Measurements from ENCODE around the gene PTGIS. TPM values are rescaled to one million over a fixed set of nuclear protein-coding genes. Genes with fewer than 3 reads are reported as not detected.
A peak's percentile ranks its signal among the peaks of the same experiment; 100 is the strongest.

Gene PTGIS
- total RNA-seq, 1 donor from 2014 or later: 2.0 TPM

- no peak for DNase-seq
Observed at GRCh38 chr20:49560186-49560585, 7.8 kb downstream of the PTGIS start.

DNA sequence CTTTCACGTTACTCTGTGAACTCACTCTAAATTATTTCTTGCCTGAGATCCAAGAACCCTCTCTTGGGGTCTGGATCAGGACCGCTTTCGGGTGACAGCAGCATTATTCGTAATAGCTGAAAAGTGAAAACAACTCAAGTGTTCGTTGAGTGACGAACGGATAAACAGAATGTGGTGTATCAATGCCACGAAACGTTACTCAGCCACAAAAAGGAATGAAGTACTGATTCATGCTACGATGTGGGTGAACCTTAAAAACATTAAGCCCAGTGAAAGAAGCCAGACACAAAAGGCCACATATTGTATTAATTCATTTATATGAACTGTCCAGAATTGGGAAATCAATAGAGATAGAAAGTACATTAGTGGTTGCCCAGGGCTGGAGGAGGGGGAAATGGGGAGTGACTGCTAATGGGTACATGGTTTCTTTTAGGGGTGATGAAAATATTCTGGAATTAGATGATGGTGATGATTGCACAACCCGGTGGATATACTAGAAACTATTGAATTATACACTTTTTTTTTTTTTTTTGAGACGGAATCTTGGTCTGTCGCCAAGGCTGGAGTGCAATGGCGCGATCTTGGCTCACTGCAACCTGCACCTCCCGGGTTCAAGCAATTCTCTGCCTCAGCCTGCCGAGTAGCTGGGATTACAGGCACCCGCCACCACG lies 8.4 kb downstream of the PTGIS start:
- DNase-seq: no peak

DNA sequence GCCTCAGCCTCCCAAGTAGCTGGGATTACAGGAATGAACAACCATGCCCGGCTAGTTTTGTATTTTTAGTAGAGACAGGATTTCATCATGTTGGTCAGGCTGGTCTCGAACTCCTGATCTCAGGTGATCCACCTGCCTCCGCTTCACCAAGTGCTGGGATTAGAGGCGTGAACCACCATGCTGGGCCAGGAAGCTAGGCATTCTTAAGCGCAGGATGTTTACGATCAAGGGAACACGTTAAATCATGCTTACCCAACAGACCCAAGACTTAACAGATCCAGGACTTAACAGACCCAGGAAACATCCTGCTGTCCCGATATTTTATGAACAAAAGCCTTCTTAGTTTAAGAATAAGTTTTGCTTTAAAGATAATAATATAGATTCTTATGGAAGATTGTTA lies 9.1 kb downstream of the PTGIS start:
- no peak for DNase-seq

DNA sequence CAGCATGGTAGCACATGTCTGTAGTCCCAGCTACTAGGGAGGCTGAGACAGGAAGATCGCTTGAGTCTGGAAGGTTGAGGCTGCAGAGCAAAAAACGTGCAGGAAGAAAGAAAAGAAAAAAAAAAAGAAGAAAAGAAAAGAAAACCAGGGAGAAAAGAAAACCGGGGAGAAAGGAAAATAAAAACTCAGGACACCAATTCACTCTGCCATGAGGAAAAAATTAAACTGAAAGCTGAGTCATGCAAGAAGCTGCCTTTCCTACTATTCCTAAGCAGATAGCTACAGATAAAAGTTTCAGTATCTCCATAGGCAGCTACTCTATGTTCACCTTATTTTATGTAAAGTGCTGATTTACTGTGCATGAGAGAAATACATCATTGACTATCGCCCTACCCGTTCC lies 10.5 kb downstream of the PTGIS start:
- DNase-seq: no peak

DNA sequence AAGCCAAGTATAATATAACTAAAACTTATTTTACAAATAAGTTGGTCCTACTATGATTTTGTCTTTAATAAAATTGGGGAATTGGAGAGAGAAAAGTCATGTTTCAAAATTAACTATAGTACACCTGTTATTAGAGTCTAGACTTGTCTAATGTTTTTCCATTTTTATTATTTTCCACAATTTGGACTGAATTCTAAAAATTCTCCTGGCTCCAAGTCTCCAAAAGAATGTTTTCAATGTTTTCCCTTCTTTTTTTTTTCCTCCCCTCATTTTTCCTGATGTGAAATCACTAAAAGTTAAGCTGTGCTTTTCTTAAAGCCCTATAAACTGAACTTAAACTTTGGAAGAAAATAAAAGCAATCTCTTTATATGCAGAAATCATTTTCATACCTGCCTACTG lies 11.3 kb downstream of the PTGIS start:
- no peak for DNase-seq

DNA sequence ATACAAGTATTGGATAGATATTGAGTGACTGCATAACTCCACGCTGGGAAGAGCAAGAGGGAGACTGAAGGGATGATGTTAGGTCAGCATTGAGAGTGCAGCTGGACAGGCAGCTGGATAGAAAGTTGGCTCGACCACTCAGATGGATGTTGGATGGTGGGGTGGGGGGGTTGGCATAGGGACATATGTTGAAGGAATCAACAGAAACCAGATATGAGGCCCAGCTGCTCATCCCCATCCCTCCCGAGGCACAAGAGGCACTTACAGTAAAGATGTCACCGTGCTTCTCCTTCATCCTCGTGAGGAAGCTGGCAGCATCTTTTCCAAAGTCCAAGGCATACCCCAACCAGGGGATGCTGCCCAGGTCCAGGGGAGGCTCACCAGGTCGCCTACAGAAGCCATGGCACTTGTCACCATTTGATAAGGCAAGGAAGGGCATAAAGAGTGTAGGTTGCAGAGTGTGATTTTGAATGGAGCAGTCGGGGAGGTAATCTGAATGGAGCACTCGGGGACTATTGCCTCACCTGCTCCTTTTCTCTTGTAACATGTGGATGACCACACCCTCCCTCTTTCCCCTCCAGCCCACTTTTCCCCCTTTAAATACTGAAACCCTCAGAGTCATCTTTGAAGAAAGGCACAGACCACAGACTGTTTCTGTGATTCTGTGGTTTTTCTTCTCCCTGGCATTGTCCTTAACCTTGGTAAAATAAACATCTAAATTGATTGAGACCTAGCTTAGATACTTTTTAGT lies 18.0 kb downstream of the PTGIS start:
- DNase-seq: no peak

GRCh38 chr20:49548371-49548947 lies 19.5 kb downstream of the PTGIS start:
- DNase-seq: no peak

- no peak for DNase-seq
Observed at GRCh38 chr20:49545572-49545971, 22.4 kb downstream of the PTGIS start.

DNA sequence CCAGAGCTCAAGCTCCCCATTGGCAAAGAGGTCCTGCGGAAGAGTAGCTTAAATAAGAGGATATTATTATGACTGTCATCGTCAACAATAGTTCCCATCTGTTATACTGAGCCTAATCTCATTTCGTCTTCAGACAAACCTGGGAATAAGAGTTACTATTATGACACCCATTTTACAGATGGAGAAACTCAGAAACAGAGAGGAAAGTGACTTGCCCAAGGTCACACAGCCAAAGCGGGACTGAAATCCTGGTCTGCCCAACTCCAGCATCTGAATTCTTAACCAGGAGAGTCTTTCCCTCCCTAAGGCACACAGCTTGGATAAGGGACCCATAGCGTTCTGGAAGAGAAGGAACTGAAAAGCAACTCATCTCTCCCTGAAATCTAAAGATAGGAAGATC lies 23.4 kb downstream of the PTGIS start:
- DNase-seq: no peak

- no peak for DNase-seq
Observed at GRCh38 chr20:49543858-49544437, 24.0 kb downstream of the PTGIS start.

- DNase-seq: no peak
Observed at GRCh38 chr20:49543071-49543857, 24.7 kb downstream of the PTGIS start.

GRCh38 chr20:49542514-49542991 lies 25.4 kb downstream of the PTGIS start:
- no peak for DNase-seq

DNA sequence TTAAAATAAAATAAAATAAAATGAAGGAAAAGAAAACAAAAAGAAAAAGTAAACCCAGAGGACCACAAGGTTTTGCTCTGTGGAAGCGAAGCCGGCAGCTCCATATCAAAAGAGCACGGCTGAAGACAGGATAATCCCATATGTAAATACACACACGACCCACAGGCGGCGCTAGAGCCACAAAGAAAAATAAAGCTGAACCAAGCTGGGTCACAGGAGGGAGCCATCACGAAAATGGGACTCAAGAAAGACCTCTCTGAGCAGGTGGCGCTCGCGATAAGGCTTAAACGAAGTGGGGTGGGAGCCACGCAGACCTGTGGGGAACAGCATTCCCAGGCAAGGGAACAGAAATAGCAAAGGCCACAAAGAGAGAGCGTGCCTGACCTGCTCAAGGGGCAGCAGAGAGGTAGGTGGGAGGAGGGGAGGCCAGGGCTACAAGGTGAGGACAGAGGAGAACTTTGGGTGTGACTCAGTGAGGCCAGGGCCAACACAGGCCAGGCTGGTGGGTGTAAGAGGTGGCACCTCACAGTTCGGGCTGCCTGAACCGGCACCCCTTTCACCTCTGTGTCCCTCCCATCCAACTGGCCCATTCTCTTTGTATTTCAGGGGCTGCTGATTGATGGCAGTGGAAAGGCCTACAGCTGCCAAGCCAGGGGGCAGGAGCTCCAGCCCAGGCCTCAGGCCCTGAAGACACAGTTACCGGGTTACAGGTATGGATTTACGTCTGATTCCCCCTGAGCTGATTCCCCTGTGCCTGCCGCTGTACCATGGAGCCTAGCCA lies 26.0 kb downstream of the PTGIS start:
- peak; percentile 89 for DNase-seq

DNA sequence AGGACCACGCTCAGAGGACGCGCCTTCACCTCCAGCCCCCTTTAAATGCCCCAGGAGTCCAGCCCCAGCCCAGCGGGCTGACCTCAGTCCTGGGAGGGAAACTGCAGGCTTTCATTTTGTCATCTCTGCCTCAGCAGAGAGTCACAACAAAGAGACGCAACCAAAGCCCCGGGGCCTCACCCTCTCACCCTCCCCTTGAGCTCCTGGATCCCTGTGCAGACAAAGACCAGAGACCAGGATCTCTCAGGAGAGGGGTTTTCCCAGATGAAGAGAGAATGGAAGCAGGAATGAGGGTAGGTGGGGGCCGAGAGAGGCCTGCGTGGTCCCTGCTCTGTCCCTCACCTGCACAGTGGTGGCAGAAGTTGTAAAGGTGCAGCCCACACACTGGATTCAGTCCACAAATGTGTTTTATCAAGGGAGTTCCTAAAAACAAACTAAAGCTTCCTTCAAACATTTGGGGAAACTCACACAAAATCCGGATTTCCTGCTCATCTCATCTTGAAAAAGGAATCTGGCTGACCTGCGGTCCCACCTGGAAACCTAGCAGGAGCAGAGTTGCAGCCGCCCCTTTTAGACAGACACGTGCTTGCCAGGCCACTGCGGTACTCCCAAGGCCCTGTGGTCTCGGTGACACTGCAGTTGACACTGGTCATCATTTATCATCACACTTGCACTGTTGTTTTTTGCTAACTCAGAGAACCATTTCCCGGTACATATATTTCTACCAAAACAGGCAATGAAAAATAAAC lies 27.1 kb downstream of the PTGIS start:
- DNase-seq: no peak

DNA sequence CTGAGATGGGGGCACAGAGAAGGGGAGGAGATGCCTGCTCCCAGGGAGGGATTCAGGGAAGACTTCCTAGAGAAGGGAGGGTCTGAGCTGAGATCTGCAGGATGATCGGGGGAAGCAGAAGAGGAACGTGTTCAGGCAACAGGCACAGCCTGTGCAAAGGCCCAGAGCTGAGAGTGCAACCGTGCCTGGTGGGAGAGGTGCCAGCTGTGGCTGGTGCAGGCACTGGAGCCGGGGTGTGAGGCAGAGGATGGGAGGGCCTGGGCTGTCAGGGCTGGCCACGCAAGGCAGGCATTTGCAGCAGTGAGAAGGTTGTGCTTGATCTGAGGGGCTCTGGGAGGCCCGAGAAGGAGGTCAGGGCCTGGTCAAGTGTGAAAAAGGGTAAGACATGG lies 27.7 kb downstream of the PTGIS start:
- DNase-seq: no peak

- no peak for DNase-seq
Observed at GRCh38 chr20:49539481-49540231, 28.3 kb downstream of the PTGIS start.

- DNase-seq: no peak
Observed at GRCh38 chr20:49538950-49539349, 29.0 kb downstream of the PTGIS start.

GRCh38 chr20:49534255-49534712 lies 33.7 kb downstream of the PTGIS start:
- DNase-seq: peak; percentile 73

DNA sequence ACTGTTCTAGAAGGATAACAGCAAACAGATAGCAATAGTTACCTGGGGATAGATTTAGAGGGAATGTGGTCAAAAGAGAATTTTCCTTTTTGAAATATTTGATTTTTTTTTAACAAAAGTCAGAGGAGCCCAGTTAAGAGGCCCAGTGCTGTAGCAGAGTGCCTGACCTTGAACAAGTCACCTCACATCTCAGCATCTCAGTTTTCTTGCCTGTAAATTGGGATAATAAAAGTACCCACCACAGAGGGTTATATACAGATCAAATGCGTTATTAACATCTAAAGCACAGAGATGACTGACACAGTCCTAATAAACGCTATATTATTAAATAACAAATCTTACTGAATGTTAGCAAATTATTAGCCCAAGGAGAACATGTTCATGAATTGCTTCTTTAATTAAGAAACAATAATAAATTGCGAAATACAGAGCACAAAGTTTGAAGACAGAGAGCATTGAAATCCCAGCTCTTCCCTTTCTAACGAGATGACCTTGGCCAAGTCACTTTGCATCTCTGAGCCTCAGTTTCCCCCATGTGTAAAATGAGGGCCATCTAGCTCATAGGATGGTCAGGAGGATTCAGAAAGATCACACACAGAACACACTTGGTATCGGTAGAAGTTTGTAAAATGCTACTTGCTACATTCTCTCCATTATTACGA lies 35.5 kb downstream of the PTGIS start:
- no peak for DNase-seq

DNA sequence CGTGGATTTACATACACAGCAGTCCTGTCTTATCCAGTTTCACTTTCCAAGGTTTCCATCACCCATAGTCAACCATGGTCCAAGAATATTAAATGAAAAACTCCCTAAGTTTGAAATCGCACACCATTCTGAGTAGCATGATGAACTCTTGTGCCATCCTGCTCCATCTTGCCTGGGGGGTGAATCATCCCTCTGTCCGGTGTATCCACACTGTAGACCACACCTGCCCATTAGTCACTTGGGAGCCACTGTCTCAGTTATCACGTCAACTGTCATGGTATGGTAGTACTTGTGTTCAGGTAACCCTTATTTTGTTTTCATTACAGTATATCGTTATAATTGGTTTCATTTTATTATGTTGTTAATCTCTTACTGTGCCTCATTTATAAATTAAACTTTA lies 38.5 kb downstream of the PTGIS start:
- DNase-seq: no peak
